GM21576 (cell line): ENCODE data around the gene FAM13C.
"Not testable (repeated sequence)": the region's sequence is repeated elsewhere in the genome, so short reads cannot be mapped to it uniquely, and the experiment has no call there.

Source experiments
- ATAC-seq: cut with Tn5 transposase; IDR thresholded peaks from one replicate; pipeline ENCODE4 v1.9.1; 2021; ENCODE audit warnings: mild to moderate bottlenecking, moderate library complexity; ENCODE audit not compliant: unreplicated experiment

FAM13C gene

DNA sequence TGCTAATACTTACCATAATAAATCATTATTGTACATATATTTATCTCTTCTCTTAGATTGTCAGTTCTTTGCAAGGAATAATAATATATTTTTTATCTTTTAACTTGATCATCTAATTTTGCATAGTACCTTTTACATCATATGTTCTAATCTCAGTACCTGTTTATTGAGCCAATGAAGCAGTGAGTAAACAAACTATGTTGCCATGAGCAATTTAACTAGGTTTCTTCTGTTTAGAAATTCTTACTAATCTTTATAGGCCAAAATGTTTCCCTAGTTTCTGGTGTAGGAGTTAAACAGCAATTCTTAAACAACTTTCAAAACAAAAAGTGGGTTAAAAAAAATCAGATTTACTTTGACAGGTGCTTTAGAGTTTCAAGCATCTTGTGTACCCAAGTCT is 124.6 kb downstream of the FAM13C start:
- ATAC-seq, result no peak

DNA sequence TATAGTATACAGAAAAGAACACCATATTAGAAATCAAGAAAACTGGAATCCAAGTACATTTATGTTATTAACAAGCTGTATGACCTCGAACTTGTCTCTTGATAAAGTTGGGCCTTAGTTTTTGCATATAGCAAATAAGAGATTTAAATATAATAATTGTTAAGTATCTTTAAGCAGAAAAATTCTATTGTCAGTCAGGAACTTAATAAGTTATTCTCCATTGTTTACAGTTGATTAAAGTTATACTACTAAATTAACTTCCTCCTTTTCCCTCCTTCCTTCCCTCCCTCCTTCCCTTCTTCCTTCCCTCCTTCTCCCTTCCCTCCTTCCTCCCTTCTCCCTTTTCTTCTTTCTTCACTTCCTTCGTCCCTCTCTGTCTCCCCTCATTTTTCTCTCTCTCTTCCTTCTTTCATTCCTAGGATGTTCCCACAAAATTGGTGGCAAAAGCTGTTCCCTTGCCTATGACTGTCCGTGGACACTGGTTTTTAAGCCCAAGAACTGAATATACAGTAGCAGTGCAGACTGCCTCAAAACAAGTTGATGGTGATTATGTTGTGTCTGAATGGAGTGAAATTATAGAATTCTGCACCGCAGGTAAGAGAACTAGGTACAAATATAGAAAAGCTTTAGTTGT is 126.2 kb downstream of the FAM13C start:
- ATAC-seq, result no peak

DNA sequence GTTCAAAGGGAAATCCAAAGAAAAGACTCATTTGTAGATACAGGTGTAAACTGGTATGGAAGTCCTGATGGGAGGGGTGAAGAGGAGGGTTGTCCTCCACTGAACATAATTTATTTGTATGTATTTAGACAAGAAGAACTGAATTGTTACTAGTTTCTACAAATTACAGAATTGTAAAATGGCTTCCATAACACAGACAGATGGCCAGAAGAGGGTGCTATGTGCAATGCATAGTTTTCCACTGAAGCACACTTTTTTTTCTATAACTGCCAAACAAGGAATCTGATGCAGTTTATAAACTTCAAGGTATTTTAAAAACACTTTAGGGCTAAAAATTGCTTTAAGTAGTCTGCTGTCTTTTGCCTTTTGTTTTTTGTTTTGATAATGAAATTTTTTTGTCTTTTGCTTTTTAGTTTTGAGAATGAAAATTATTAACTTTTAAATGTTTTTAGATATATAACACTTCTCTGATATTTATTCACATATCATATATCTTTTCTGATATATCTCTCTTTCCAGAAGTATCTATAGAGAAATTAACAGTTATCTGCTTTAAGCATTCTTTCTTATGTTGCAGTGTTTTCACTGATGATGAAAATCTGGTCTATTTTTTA is 127.4 kb downstream of the FAM13C start:
- no peak for ATAC-seq

DNA sequence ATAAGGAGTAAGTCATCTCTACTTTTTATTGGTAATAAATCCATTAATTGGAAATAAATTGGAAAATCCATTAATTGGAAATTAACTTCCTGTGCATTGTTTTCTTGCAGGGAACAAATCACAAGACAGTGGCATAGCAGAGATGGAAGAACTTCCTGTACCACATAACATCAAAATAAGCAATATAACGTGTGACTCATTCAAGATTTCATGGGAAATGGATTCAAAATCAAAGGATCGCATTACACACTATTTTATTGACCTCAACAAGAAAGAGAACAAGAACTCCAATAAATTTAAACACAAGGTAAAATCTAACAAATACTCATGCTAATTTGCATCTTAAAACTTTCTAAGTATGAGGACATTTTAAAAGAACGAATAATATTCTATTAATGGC is 128.2 kb downstream of the FAM13C start:
- ATAC-seq, result no peak

DNA sequence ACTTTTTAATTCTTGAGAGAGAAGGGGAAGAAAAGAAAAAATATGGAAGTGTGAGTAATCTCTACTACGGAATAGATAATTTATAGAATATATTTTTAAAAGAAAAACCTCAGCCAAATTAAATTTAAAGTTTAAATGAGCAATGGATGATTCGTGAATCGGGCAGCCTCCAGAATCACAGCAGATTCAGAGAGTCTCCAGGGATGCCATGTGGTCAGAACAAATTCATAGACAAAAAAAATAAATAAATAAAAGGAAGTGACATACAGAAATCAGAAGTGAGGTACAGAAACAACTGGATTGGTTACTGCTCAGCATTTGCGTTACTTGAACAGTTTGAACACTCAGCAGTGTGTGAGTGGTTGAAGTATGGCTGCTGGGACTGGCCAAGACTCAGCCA is 132.9 kb downstream of the FAM13C start:
- no peak for ATAC-seq

DNA sequence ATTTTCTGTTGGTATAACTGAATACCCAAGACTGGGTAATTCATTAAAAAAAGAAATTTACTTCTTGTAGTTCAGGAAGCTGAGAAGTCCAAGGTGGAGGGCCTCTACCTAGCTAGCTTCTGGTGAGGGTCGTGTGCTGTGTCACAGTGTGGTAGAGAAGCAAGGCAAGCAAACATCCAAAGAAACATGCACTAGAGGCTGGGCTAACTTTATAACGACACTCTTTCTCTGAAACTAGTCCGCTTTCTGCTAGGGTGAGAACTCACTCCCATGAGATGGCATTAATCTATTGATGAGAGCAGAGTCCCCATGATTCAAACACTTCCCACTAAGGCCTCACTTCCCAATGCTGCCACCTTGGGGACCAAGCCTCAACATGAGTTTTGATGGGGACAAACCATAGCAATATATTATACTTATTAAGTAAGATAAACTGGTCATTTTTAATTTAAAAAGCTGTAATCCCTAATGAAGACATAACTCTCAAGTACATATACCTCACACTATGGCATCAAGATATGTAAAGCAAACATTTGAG is 135.1 kb downstream of the FAM13C start:
- ATAC-seq, result no peak

DNA sequence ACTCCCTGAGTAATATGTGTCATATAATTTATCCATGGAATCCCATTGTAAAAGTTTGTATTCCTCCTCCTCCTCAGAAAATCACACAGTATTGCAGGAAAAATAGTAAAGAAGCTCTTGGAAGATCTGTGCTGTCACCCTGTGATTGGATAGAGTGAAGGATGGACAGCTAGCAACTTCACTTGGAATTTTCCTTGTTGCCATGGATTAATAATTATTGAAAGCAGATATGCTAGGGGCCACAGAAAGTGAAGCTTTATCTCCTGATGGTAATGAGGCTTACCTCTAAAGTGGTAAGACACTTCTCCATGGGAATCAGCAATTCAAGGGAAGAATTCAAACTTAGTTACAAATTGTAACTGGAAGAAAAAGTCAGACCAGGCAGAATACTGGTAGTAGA is 137.1 kb downstream of the FAM13C start:
- no peak for ATAC-seq

DNA sequence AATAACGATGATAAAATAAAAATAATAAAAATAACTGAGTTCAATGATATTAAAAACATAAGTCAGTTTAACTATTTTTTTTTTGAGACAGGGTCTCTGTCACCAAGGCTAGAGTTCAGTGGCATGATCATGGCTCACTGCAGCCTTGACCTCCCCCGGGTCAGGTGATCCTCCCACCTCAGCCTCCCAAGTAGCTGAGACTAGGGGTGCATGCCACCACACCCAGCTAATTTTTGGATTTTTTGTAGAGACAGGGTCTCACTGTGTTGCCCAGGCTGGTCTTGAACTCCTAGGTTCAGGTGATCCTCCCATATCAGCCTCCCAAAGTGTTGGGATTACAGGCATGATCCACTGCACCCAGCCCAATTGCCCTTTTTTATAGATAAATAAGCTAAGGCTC is 138.8 kb downstream of the FAM13C start:
- not testable (repeated sequence) for ATAC-seq

DNA sequence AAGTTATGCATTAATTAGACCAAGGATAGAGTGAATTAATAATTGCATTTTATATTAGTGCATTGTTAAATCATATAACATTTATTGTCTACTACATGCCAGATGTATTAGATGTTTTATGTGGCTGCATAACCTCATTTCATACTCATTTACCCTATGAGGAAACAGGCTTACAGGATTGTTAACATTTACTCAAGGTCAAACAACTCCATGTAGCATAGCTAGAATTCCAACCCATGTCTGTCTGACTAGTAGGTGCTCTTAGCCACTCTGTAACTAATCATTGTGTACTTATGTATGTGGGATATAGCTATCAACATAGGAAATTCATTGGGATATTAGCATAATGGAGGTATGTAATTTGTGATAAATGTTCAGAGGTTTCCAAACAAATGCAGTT is 139.6 kb downstream of the FAM13C start:
- no peak for ATAC-seq

DNA sequence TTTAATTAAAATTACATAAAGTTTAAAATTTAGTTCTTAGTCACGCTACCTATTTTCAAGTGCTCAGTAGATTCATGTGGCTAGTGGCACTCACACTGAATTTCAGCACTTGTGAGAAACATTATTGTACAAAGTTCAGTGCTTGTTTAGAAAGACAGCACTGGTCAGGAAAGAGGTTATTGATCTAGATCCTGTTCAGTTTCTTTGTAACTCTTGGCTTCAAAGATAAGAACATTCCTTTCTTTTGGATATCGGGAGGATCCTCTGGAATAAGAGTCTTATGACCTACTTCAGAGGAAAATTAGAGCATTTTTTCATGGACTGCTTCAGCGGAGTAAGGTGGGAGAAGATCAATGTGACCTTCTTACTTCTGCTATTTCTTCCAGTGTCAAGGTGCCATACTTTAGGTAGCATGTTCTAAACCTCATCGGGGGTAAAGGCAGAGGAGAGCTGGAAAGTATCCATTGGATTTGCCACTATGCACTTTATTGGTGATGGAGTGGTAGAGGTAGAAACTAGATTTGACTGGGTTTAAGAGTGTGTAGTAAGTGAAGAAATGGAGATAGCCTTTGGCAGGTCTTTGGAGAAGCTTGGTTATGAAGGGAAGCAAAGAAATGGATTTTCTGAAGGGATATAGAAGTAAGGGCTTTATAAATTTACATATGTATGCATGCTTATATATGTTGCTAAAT is 146.0 kb downstream of the FAM13C start:
- ATAC-seq, result no peak

DNA sequence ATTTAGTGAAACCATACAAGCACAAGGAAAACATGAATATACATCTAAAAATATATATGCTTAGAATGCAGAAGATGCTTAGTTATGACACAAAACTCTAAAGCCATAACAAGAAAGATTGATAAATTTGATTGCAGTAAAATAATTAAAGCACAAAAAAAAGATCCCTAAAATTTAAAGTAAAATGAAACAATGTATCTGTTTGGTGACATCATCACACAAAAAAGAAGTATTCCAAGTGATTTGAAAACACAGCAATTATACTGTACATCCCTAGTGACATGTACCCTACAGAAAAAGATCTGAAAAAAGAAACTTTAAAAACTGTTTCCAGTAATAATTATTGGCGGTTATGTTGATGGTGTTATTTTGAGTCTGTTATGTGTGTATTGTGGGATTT is 148.2 kb downstream of the FAM13C start:
- ATAC-seq, result no peak

DNA sequence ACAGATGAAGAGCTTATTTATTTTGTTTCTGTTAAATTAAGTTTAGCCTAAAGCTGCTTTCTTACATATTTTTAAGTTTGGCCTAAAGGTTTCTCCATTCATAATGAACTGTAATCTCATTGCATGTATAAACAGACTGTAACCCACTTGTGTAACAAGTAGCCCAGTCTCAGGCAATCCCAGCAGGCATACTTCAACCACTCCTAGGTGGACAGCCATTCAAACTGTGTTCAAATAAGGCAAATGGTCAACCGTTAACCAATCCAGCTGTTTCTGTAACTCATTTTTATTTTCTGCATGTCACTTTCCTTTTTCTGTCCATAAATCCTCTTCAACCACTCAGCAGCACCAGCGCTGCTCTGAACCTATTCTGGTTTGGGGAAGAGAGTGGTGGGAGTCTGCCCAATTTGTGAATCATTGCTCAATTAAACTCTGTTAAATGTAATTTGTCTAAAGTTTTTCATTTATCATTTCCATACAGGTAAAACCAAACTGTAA is 150.0 kb downstream of the FAM13C start:
- ATAC-seq, result no peak

DNA sequence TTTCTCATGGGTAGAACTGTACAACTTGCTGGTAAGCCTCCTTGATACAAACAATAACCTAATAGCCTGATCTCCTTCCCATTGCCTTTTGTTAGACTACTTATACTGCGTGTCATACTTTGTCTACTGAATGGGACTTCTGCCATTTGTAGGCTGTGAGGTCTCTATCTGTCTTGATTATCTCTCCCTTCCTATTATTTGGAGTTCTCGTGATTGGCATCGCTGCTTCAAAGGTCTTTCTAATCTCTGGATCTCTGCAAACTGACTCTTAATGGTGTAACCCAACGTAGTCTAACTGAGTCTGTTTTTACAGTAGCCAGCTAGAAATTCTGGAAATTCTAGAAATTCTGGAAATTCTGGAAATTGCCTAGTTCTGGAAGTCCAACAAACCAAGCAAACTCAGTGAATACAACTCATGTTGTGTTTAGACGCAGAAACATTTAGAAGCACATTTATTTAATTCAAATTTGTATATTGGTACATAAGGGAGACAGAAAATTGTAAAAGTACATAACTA is 156.1 kb downstream of the FAM13C start:
- no peak for ATAC-seq
